DMS 273 (cell line): ENCODE measurements around the gene SPART.
A peak's percentile ranks its signal among the peaks of the same experiment; 100 is the strongest.
"Not testable (repeated sequence)": the region's sequence is repeated elsewhere in the genome, so short reads cannot be mapped to it uniquely, and the experiment has no call there.

Experiments used
- DNase-seq: peaks from one replicate; lab custom pipeline; 2025; ENCODE audit not compliant: unreplicated experiment; lab: John Stamatoyannopoulos, UW

Gene SPART

GRCh38 chr13:36323408-36323807 lies 22.8 kb downstream of the SPART start:
- DNase-seq: no peak

- DNase-seq: not testable (repeated sequence)
These were observed 26.4 kb downstream of the SPART start for GRCh38 chr13:36319793-36320192.

GRCh38 chr13:36313047-36313969 lies 32.9 kb downstream of the SPART start:
- DNase-seq: no peak

- DNase-seq: no peak
These were observed 35.6 kb downstream of the SPART start for GRCh38 chr13:36310417-36311108.

- no peak for DNase-seq
These were observed 43.9 kb downstream of the SPART start for GRCh38 chr13:36302289-36302688.

- DNase-seq: not testable (repeated sequence)
These were observed 46.7 kb downstream of the SPART start for GRCh38 chr13:36299469-36299868.

- DNase-seq: no peak
These were observed 47.6 kb downstream of the SPART start for GRCh38 chr13:36298535-36299068.

- peak; percentile 77 for DNase-seq
These were observed 48.5 kb downstream of the SPART start, which contains the start of gene CCDC169 for GRCh38 chr13:36297366-36298338. TSS of gene CCDC169 (minus strand) at chr13:36297814. CDS start at chr13:36297719, 95 bp downstream.

GRCh38 chr13:36294096-36294495 lies 52.1 kb downstream of the SPART start:
- no peak for DNase-seq

GRCh38 chr13:36293497-36293896 lies 52.7 kb downstream of the SPART start:
- DNase-seq: no peak

- DNase-seq: peak; percentile 21
These were observed 57.3 kb downstream of the SPART start for GRCh38 chr13:36288794-36289391.

- DNase-seq: no peak
These were observed 60.2 kb downstream of the SPART start for GRCh38 chr13:36286006-36286405.

GRCh38 chr13:36282821-36283432 lies 63.3 kb downstream of the SPART start:
- DNase-seq: peak; percentile 63

- peak; percentile 62 for DNase-seq
These were observed 70.8 kb downstream of the SPART start for GRCh38 chr13:36275190-36276002.

- no peak for DNase-seq
These were observed 72.8 kb downstream of the SPART start for GRCh38 chr13:36273431-36273830.

GRCh38 chr13:36261976-36262375 lies 84.2 kb downstream of the SPART start:
- no peak for DNase-seq

- no peak for DNase-seq
These were observed 85.2 kb downstream of the SPART start for GRCh38 chr13:36261011-36261410.

GRCh38 chr13:36259361-36260137 lies 86.6 kb downstream of the SPART start:
- no peak for DNase-seq
